NCI-H510A treated with DMSO at 0.1 percent for 48 hours (cell line): Measurements from ENCODE around the gene USP20.

Experiments used
- DNase-seq: peaks from one replicate; lab custom pipeline; 2025; lab: John Stamatoyannopoulos, UW

The USP20 gene

DNA sequence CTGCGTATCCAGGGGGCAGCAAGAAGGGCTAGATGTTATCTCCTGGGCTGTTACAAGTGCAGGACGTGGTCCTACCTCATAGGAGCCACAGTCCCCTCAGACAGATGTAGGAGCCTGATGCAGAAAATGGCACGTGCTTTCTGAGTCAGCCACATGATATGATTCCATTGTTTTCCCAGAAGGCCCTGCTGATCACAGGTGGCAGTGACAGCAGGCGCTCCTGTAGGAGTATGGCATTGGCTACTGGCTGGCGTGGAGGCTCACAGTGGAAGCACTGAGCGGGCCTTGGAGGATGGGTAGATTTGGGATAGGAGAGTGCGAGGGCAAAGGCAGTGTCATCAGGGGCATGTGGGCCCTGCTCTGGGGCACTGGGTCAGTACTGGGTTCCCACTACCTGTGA, 21.9 kb downstream of the USP20 start:
- DNase-seq: no peak

DNA sequence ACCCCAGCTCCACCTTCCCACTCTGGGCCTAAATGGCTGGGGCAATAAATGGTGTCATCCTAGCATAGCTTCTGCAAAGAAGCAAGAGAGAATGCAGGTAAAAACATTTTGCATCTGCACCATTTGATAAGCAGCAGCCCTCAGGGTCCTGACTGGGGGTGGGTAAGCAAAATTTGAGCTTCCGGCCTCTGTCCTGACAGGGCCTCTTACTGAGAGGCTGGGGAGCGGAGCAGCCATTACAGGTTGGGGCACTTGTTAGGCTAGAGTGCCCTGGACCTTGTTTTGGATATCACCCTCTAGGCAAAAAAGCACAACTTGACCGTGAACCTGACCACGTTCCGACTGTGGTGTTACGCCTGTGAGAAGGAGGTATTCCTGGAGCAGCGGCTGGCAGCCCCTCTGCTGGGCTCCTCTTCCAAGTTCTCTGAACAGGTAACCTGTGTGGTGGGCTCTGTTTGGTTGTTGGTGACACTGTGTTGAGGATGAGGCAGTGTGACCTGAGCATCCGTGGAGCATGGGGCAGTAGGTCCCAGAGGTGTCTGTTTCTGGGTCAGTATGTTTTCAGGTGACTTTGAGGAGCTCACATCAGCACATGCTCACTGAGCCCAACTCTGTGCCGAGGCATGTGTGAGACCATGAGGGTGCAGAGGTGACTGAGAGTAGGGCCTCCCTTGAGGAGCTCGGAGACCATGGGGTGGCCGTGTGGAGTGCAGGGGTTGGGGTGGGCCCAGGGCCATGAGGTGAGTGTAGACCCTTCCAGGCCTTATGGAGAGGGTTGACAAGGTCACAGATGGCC, 23.1 kb downstream of the USP20 start:
- DNase-seq: no peak

DNA sequence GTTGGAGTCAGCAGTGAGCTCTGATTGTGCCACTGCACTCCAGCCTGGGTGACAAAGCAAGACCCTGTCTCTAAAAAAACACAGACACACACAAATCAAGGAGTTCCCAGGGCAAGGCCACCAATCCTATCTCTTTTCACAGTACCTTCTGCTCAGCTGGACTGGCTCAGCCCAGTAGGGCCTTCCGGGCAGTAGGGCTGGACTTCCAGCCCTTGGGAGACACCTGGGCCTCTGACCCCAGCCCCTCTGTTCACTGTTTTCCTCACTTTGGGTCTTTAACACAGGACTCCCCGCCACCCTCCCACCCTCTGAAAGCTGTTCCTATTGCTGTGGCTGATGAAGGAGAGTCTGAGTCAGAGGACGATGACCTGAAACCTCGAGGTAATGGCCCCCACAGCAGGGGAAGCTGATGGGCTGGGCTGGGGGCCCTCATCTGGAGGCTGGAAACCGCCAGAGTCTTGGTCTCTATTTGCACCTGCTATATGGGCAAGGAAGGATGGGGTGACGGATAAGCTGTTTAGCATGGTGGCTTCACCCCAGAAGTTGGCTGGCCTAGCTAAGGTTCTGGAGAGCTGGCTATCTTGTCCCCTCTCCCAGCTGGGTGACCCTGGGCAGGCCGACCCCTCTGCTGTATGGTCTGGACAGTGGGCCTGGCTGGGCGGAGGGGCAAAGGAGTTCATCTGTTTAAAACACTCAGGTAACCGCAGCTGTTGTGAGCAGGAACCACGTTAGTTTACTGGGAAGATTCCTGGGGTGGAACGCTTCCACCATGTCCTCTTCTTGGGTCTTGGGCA, 25.6 kb downstream of the USP20 start:
- no peak for DNase-seq

DNA sequence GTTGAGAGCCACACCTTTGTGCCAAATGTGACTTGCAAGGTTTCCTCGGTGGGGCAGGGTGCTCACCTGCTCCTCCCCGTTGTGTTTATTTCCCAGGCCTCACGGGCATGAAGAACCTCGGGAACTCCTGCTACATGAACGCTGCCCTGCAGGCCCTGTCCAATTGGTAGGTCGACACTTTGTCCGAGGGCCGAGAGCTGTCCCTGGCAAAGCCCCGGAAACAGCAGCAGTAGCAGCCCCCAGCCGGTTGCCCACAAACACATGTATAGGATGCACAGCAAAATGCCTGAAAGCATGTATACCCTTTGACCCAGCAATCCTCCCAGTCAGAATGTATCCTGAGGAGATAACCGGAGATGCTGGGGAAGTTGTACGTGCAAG, 26.2 kb downstream of the USP20 start:
- DNase-seq: no peak

DNA sequence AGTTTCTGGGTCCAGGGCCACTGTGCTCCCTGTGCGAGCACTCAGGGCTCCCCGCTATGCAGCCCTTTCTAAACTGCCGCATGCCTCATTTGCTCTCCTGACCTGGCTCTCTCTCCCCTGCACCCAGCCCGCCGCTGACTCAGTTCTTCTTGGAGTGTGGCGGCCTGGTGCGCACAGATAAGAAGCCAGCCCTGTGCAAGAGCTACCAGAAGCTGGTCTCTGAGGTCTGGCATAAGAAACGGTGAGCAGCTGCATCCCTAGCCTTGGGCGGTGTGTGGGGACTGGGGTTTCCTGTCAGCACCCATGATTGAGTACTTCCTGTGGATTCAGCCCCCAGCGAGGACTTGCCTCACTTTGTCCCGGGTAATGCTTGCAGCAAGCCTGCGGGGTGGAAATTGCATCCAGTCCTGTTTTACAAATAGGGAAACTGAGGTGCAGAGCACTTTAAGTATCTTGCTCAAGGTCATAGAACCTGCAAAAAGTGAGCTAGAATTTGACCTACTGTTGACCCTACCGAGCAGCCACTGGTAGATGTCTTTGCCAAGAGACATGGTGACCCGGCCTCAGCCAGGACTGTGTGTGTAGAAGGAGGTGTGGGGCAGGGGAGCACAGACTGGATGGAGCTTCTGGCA, 27.9 kb downstream of the USP20 start:
- no peak for DNase-seq

DNA sequence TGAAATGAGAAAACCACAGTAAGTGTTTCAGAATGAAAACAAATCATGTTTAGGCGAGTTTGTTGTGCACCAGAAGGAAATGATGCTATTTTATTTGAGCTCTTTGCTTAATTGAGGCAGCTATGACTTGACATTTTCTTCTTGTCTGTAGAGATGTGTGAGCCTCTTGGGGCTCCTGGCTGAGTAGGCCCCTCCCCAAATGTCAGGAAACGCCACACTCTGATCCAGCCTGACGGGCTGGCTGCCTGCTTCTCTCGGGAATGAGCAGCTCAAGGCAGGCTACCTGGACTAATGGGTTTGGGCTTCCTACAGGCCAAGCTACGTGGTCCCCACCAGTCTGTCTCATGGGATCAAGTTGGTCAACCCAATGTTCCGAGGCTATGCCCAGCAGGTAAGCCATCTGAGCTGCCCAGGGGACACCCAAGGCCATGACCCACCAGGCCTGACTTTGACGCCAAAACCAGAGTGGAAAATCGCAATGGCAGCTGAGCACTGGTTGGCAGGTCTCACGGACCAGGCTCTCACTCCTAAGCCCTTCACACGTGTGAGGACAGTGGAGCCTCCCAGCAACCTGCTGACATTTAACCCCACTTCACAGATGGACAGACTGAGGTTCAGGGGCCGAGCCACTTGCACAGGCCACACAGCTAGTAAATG, 29.9 kb downstream of the USP20 start:
- DNase-seq: no peak

DNA sequence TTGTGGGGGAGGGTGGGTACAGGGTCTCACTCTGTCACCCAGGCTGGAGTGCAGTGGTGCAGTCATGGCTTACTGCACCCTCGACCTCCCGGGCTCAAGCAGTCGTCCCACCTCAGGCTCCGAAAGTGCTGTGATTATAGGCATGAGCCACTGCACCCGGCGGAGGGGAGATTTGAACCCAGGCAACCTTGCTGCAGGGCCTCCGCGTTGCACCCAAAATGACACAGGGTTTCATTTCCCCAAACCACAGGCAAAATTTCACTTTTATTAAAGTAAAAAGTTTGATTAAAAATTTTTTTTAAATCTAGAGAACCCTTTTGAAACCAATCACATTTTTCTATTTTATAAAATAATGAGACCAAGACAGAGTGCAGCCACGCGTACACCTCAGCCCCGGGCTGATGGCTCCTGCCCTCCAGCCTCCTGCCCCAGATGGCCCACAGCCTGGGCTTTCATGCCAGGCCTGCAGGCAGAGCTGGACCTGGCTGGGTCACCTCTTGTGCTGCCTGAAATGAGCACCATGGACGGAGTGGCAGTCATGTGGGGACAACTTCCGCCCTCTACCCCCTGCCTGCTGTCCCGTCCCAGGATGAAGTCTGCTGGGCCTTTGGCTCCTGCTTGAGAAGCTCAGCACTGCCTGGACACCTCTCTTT, 30.5 kb downstream of the USP20 start:
- DNase-seq: no peak

DNA sequence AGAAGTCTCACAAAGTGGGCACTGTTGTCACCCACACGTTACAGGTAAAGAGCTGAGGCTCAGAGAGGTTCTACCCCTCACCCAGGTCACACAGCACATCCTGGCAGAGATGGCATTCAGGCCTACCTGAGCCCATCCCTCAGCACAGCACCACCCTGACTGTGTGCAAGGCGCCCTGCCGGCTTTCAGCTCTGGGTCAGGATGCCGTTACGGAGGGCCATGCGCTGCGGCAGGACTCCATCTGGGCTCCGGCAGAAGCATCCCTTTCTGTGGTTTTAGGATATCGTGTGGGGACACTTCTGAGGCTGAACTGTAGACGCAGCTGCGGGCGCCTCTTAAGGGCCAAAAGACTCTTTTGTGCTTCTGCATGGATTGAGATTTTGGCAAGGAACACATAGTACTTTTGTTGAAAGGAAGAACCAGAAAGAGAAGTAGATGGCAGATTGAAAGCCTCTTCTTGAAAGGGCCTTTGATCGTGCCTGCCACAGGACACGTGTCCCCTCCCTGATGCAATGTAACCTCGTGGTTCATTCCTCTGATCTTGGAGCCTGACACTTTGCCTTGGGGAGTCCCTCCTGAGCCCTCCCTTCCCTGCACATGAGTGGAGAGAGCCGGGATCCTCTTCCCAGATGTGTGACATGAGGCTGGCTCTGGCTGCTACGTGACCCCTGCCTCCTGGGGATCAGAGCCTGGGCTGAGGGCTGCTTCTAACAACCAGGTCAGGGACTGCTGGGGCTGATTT, 31.3 kb downstream of the USP20 start:
- DNase-seq: no peak

DNA sequence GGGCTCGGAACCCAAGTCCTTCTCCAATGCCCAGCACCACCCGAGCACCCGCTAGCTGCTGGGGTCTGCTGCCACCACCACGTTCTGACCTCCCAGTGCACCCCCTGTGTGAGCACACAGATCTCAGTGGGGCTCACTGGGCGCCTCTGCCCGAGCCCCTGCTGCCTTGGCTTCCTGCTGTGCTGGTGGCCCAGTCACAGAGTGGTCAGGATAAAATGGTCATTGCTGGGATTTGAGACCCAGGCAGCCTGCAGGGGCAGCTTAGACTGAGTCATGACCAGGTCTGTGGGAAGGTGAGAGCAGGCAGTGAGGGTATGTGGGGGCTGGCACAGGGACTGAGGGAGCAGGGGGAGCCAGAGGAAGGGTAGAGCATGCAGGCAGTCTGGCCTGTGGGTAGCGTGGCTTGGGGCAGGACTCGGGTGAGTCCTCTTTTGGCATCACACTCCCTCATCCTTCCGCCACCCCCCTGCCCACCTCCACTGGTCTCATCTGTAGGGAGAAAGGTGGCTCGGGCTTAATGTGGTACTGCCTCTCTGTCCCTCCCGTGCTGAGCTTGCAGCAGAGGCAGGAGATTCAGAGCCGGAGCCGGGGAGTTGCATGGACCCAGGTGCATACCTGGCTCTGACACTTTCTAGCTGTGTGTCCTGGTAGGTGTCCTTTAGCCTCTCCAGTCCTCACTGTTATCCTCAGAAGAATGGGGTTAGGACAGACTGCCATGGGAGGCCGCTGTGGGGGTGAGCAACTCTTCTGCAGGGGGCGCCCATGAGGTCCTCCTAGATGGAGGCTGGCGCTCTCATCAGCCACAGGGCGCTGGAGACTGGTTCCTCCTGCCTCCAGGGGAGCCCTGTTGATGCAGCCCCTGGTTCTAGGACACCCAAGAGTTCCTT, 32.1 kb downstream of the USP20 start:
- no peak for DNase-seq

DNA sequence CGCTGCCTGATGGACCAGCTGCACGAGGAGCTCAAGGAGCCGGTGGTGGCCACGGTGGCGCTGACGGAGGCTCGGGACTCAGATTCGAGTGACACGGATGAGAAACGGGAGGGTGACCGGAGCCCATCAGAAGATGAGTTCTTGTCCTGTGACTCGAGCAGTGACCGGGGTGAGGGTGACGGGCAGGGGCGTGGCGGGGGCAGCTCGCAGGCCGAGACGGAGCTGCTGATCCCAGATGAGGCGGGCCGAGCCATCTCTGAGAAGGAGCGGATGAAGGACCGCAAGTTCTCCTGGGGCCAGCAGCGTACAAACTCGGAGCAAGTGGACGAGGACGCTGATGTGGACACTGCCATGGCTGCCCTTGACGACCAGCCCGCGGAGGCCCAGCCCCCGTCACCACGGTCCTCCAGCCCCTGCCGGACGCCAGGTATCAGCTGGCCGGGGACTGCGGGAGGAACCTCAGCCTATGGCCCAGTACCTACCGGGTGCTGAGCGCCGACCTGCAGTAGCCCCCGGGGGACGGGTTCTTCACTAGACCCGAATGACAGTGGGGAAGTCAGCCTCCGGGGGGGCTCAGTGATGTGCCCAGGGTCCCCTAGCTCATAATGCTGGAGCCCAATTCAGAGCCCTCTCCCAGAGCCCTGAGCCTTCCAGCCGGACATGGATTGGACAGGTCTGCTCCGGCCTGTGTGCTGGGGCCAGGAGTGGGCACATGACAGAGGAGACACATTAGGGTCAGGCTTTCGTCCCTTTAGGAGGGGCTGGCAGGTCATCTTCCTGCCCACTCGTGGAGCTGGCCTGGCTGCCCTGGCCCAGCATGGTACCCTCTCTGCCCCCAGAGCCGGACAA, 33.0 kb downstream of the USP20 start:
- DNase-seq: no peak

DNA sequence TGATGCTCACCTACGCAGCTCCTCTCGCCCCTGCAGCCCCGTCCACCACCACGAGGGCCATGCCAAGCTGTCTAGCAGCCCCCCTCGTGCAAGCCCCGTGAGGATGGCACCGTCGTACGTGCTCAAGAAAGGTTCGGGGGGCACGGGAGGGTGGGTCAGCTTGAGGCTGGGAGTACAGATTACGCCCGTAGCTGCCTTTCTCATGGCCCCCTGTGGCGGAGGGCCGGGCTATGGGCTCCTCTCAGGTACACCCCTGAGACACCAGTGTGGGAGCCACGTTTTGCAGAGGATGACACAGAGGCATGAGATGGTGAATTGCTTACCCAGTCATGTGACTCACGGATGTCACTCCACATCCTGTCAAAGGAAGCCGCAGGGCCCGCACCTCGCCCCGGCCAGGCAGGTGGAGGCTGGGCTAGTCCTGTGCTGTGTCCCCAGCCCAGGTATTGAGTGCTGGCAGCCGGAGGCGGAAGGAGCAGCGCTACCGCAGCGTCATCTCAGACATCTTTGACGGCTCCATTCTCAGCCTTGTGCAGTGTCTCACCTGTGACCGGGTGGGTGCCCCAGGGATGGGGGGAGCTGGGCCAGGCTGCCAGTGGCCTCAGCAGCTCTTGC, 33.7 kb downstream of the USP20 start:
- DNase-seq: no peak

DNA sequence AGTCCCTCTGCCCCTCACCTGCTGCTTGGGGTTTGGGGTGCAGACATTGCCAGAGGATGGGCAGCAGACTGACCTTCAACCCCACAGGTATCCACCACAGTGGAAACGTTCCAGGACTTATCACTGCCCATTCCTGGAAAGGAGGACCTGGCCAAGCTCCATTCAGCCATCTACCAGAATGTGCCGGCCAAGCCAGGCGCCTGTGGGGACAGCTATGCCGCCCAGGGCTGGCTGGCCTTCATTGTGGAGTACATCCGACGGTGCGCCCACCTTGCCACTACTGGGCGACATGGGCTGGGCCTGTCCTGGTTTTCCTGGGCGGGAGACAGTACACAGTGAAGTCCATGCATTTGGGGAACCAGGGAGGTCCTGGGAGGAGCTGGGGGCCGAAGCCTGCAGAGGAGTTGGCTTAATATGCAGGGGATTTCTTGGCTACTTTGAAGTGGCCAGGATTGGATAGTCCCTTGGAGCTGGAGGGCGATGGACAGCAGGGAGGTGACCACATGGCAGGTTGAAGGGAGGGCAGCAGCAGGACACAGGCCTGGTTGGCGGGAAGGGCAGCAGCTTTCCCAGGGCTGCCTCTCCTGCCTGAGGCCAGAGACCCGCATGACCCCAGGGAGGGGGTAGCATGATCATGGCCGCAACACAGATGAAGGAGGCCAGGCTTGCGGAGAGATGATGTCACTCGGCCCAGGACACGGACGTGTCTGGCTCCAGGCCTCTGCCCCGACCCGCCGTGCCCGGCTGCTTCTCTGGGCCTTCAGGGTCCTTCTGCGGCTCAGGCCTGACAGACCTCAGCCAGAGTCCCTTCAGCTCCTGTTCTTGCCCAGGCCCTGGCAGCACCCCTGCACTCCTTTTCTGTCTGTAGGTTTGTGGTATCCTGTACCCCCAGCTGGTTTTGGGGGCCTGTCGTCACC, 34.6 kb downstream of the USP20 start:
- no peak for DNase-seq

DNA sequence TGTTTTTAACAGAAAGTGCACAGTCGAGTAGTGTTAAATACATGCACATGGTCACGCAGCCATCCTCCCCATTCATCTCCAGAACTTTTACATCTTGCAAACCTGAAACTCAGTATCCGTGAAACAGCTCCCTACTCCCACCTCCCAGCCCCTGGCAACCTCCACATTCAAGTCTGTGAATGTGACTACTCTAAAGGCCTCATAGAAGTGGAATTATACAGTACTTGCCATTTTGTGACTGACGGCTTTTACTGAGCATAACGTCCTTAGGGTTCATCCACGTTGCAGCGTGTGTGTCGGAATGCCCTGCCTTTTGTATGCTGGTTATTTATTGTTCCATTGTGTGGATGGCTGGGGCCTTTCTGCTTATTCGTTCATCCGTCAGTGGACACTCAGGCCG, 35.8 kb downstream of the USP20 start:
- no peak for DNase-seq

DNA sequence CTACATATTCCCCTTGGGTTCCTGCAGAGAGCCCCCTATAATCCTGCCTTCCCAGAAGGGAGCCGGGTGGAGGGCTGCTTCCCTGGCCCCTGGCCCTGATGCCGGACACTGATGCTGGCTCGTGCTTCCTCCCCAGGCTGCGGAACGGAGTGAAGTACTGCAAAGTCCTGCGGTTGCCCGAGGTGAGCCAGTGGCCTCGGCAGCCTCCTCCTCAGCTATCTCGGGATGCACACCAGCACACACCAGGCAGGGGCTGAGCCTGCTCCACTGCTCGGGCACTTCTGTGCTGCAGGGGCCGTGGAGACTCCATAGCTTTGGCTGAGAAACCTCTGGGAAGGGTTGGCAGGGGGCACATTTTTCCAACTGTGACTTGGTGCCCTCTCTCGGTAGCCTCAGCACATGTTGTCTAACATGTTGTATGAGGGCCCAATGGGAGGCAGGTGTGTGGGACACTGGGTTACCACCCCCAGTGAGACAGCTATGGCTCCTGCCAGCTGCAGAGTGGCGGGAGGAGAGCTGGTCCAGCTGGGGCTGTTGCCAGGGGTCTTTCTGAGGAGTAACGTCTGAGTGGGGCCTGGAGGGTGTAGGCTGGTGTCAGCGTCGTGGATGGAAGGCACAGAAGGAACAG, 38.4 kb downstream of the USP20 start:
- DNase-seq: no peak

DNA sequence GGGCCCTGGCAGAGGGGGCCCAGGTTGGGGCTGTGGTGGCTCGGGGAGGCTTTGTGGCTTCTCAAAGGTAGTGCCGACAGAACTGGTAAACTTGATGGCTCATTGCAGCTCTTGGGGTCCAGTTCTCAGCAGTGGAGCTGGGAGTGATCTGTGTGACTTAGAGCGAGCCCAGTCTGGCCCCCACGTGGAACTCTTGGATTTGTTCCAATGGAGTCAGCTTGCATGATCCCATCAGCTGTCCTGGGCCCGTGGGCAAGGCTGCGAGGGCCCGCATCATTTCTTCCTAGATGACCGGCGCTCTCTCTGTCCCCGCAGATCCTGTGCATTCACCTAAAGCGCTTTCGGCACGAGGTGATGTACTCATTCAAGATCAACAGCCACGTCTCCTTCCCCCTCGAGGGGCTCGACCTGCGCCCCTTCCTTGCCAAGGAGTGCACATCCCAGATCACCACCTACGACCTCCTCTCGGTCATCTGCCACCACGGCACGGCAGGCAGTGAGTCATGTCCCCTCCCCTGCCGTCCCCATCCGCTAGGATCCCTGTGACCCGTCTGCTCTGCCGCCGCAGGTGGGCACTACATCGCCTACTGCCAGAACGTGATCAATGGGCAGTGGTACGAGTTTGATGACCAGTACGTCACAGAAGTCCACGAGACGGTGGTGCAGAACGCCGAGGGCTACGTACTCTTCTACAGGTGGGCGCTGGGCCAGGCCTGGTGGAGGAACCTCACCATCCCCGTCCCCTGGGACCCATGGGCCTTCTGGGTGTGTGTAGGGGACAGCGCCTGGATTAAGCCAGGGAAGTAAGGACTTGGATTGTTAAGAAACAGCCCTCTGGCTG, 39.2 kb downstream of the USP20 start:
- DNase-seq: no peak

DNA sequence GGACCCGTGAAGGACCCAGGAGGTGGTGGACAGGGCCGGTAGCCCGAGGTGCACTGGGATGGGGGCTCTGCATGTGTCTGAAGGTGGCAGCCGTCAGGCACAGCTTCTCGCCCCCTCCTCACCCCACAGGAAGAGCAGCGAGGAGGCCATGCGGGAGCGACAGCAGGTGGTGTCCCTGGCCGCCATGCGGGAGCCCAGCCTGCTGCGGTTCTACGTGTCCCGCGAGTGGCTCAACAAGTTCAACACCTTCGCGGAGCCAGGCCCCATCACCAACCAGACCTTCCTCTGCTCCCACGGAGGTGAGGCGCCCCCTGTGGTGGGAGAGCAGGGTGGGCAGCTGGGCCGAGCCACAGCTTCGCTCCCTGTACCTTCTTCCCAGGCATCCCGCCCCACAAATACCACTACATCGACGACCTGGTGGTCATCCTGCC, 39.9 kb downstream of the USP20 start:
- DNase-seq: no peak
